Neutrophil (primary cell): ENCODE results near the gene RUBCN.
"Not testable (repeated sequence)": the region's sequence is repeated elsewhere in the genome, so short reads cannot be mapped to it uniquely, and the experiment has no call there.

Experiments used
- H3K27ac ChIP-seq: fragments of 200-600 bp; sonication (generic); 2 replicates; pipeline ENCODE4 v1.5.1; 2016; ENCODE audit warnings: mild to moderate bottlenecking, moderate library complexity
- H3K27me3 ChIP-seq: fragments of 200-600 bp; sonication (generic); 2 replicates; pipeline ENCODE4 v1.6.0; 2016; ENCODE audit warnings: mild to moderate bottlenecking
- H3K36me3 ChIP-seq: fragments of 200-600 bp; sonication (generic); 2 replicates; pipeline ENCODE4 v1.5.1; 2017
- H3K4me1 ChIP-seq, 2 experiments: fragments of 200-600 bp in 1 of 2; sonication (generic) in 1 of 2; 1 replicate in 1 of 2; 2 replicates in 1 of 2; pipeline versions ENCODE4 v1.5.1 to v1.6.1; 2013 to 2016; ENCODE audit warnings: low read depth in 1 of 2, low read length in 1 of 2, mild to moderate bottlenecking in 1 of 2, moderate library complexity in 1 of 2; ENCODE audit not compliant: control insufficient read depth in 1 of 2, insufficient read depth in 1 of 2
- H3K4me3 ChIP-seq, 2 experiments: fragments of 200-600 bp in 1 of 2; sonication (generic) in 1 of 2; 1 replicate in 1 of 2; 2 replicates in 1 of 2; pipeline ENCODE4 v1.5.1; 2013 to 2016; ENCODE audit warnings: low read depth in 1 of 2, low read length in 1 of 2, mild to moderate bottlenecking in 1 of 2, moderate library complexity in 1 of 2
- H3K9me3 ChIP-seq: fragments of 200-600 bp; sonication (generic); 2 replicates; pipeline ENCODE4 v1.5.1; 2016
- TF ChIP-seq, protein P1 (sequence below): fragments of 200-600 bp; sonication (generic); IDR thresholded peaks from 2 replicates; pipeline ENCODE4 v1.5.1; 2016; ENCODE audit warnings: antibody characterized with exemption

Gene RUBCN

DNA sequence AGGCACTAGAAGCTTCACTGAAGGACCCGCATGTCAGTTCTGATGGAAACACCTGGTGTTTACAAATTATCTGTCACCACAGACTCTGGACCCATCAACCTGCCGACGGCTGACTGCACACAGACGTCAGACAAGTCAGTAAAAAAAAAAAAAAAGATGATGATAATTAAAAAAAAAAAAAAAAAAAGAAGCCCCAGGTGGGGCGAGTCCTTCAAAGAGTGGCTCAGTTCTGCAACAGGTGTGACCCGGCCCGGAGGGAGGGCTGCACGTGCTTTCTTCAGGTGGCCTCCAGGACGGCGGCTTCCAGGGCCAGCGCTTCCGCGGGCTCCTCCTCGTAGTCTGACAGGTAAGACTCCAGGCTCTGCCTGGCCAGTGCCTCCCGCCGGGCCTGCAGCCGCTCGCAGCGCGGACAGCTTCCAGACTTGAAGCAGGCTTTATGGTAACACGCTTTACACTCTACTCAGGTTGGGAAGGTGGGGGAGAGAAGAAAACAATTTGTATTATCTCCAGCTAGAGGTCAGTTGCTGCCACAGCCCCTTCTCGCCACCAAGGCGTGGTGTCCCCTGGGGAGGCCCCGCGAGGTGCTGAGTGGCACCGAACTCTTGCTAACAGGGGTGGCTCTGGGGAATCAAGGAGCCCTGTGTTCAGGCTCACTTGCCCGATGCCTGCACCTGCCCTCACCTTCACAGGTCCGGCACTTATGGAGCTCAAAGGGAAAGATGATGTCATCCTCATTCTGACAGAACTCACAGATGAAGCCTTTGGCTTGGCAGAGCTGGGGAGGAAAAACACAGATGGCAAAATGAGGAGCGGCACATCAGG lies 61.8 kb downstream of the RUBCN start:
- Histone ChIP-seq H3K9me3 (no peaks in the 10 kb centered on the region), H3K4me1 (no peaks in the 10 kb centered on the region), H3K27me3 (no peaks in the 10 kb centered on the region), H3K36me3 (peaks cover 90% of the 10 kb centered on the region), H3K4me3 (no peak overlapping the region), H3K27ac (no peak overlapping the region)
- TF ChIP-seq, protein P1, sequence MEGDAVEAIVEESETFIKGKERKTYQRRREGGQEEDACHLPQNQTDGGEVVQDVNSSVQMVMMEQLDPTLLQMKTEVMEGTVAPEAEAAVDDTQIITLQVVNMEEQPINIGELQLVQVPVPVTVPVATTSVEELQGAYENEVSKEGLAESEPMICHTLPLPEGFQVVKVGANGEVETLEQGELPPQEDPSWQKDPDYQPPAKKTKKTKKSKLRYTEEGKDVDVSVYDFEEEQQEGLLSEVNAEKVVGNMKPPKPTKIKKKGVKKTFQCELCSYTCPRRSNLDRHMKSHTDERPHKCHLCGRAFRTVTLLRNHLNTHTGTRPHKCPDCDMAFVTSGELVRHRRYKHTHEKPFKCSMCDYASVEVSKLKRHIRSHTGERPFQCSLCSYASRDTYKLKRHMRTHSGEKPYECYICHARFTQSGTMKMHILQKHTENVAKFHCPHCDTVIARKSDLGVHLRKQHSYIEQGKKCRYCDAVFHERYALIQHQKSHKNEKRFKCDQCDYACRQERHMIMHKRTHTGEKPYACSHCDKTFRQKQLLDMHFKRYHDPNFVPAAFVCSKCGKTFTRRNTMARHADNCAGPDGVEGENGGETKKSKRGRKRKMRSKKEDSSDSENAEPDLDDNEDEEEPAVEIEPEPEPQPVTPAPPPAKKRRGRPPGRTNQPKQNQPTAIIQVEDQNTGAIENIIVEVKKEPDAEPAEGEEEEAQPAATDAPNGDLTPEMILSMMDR: no peak

DNA sequence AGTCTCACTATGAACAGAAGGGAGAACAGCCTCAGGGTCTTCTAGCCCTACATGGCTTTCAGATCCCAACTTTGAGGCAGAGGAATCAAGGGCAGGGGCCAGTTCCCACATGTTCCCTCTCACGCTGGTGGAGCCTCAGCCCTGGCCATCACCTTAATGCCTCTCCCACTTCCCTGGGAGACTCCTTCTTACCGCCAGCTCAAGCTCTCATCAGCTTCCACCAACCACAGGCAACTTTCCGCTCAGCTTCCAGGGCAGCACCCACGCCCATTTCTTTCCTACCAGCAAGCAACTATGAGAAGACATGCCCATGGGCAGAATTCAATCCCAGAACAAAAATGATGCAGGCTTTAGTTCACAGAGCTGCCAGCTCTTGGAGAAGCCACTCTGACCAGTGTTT lies 63.5 kb downstream of the RUBCN start:
- no peak overlapping the region for H3K27ac ChIP-seq
- H3K27me3 ChIP-seq: no peaks in the 10 kb centered on the region
- H3K9me3 ChIP-seq: no peaks in the 10 kb centered on the region
- H3K36me3 ChIP-seq: peaks cover 75% of the 10 kb centered on the region
- H3K4me1 ChIP-seq: no peaks in the 10 kb centered on the region
- TF ChIP-seq, protein P1: no peak
- no peak overlapping the region for H3K4me3 ChIP-seq

DNA sequence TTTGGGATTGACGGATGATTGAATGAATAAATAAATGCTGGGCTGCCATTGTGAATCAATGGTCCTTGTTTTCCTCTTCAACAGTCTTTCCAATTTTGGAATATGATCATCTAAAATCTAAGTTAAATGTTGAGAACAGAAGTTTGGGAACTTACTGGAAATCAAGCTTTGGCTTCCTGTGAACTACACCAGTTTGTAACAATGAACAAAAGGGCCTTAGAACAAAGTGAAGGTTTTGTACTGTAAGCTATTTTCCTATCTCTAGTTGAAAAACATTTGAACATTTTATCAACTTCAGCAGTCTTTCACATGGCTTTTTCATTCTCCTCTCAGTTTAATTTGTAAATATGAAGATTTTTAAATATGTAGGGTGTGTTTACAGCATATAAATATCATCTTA lies 66.3 kb downstream of the RUBCN start:
- Histone ChIP-seq H3K27ac (no peak overlapping the region), H3K4me3 (no peak overlapping the region), H3K36me3 (peaks cover 48% of the 10 kb centered on the region), H3K27me3 (peaks cover 6% of the 10 kb centered on the region), H3K4me1 (no peaks in the 10 kb centered on the region), H3K9me3 (no peaks in the 10 kb centered on the region)
- TF ChIP-seq, protein P1: no peak

DNA sequence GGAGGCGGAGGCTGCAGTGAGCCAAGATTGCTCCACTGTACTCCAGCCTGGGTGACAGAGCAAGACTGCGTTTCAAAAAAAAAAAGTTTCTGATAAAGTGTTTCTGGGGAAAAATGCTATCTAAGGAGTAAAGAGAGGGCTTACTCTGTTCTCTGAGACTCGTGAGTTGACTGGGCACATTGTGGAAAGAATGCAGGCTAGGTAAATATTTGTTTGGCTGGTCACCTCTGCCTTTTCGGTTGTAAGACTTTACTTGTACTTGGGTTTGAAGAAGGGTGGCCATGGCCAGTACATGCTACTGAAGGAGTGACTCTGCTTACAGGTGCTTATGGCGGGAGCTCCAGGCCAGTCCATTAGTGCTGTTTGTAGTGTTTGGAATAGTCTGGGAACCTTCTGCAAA lies 68.7 kb downstream of the RUBCN start:
- Histone ChIP-seq H3K9me3 (no peaks in the 10 kb centered on the region), H3K4me1 (peaks cover 3 to 4% of the 10 kb centered on the region in 2 experiments), H3K27me3 (peaks cover 15% of the 10 kb centered on the region), H3K36me3 (peaks cover 24% of the 10 kb centered on the region), H3K4me3 (no peak overlapping the region), H3K27ac (no peak overlapping the region)
- TF ChIP-seq, protein P1: no peak

DNA sequence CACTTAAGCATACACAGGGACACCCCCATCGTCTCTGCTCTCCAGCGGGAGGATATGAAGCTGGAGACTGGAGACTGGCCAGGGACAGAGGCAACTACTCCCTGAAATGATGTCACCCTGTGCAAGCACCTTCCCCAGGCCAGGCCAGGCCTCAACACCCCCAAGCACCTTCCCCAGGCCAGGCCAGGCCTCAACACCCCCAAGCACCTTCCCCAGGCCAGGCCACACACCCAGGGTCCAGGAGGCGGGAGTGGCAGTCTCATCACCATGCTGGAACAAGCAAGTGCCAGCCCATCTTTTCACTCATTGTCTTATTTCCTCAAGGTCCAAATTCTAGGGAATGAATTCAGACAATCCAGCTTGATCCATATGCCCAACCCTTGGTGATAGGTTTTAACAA lies 69.4 kb downstream of the RUBCN start:
- not testable (repeated sequence) for H3K27ac ChIP-seq, H3K4me1 ChIP-seq, H3K9me3 ChIP-seq, H3K4me3 ChIP-seq
- H3K27me3 ChIP-seq: peaks cover 15% of the 10 kb centered on the region
- peaks cover 17% of the 10 kb centered on the region for H3K36me3 ChIP-seq

DNA sequence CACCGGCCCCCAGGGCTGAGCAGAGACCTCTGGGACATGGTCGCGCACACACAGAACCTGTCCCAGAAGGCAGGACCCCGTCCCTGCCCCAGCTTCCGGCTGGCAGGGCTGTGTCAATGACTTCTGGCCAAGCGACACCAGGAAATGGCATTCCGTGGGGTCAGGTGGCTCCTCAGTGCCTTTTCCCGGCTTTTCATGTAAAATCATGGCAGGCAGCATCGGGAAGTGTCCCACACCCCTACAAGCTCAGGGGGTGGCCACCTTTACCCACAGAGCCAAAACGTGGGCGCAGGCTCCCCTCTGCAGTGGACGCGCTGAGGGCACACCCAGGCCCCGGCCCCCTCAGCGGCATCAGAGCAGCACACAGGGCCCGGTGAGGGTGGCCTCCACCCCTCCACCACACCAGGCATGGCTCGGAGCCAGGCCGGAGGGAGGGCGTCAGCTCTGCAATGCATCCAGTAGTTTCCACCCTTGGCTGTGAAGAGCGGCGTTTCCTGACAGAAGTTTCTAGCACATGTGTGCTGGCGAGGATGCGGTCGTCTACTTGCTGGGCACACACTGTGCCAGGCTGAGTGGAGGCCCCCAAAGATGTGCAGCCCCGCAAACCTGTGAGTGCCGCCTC lies 70.4 kb downstream of the RUBCN start:
- not testable (repeated sequence) for H3K4me1 ChIP-seq, H3K4me3 ChIP-seq, H3K27ac ChIP-seq, H3K9me3 ChIP-seq, H3K36me3 ChIP-seq
- H3K27me3 ChIP-seq: peaks cover 15% of the 10 kb centered on the region

DNA sequence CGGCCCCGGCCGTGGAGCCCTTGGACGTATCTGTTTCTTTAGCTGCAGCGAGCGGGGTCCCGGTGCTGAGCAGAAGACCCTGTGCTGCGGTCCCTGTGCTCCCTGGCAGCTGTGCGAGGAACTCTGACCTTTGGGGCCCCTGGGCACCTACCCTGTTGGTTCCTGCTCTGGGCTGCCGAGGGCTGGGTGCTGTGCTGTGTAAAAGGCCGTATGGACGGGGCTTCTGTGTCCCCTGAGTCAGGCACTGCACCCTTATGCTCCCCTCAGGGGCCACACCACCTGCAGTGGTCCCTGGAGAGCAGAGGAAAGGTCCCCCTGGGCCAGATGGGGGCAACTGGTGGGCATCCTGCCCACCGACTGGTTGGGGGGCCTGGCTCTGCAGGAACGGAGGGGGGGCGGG lies 71.2 kb downstream of the RUBCN start:
- not testable (repeated sequence) for H3K9me3 ChIP-seq, H3K27ac ChIP-seq, H3K36me3 ChIP-seq, H3K4me1 ChIP-seq, H3K4me3 ChIP-seq
- peaks cover 15% of the 10 kb centered on the region for H3K27me3 ChIP-seq

DNA sequence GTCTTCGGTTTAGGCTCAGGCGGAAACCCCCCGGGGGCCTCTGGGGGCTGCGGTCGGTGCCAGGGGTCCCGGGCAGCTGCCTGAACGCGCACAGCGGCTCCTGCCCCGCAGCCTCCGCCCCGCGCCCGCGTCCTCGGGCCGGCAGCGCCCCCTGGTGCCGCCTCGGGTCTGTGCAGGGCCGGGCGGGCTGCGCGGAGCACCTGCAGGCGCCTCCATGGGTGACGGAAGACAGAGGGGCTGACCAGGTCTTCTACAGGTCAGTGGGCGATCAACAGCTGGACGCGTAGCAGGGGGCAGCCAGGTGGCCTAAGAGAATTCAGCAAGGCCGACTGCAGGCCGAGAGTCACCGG lies 71.6 kb downstream of the RUBCN start:
- not testable (repeated sequence) for H3K4me3 ChIP-seq, H3K36me3 ChIP-seq, H3K27ac ChIP-seq, H3K4me1 ChIP-seq, H3K9me3 ChIP-seq
- peaks cover 15% of the 10 kb centered on the region for H3K27me3 ChIP-seq

DNA sequence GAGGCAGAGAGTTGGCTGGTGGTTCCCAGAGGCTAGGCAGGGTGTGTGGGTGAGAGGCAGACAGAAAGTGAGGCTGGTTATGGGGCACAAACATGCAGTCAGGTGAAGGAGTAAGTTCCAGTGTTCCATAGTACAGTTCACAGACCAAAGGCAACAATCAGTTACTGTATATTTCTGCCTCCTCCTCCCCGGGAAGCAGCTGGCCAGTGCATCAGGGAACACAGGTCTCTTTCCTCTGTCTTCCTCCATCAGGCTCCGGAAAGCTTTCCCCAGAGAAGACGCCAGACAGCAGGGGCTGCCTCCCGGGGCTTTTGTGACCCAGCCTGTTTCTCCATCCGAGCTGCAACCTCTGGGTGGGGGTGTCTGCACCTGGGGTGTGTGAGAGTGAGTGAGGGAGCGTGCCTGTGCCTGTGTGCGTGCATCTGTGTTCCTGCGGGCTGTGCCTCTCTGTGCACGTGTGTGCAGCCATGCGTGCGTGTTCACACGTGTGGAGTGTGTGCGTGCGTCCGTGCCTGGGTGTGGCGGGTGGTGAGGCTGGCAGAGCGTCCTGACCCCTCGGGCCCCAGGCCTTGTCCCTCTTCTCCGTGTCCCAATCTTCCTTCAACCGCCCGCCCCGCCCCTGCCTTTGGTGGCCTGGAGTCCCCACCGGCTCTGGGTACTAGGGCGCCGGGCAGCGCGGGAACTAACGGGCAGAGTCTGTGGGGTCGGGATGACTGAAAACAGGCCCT lies 72.1 kb downstream of the RUBCN start:
- H3K36me3 ChIP-seq, H3K9me3 ChIP-seq, H3K4me1 ChIP-seq, H3K27ac ChIP-seq, H3K4me3 ChIP-seq: not testable (repeated sequence)
- H3K27me3 ChIP-seq: peaks cover 15% of the 10 kb centered on the region
